Kidney capillary endothelial cell (primary cell): ENCODE data around the gene ATXN7L3.

ENCODE experiments used
- DNase-seq: peaks from one replicate; pipeline ENCODE4 v3.0.0-alpha.2; 2018; ENCODE audit warnings: low spot score

Gene ATXN7L3

GRCh38 chr17:44218344-44219107, 18.8 kb upstream of the ATXN7L3 start:
- peak; percentile 76 for DNase-seq

GRCh38 chr17:44217738-44218343, 18.2 kb upstream of the ATXN7L3 start:
- DNase-seq: no peak

GRCh38 chr17:44216694-44217093, 17.0 kb upstream of the ATXN7L3 start:
- no peak for DNase-seq

GRCh38 chr17:44216173-44216572, 16.5 kb upstream of the ATXN7L3 start:
- DNase-seq: no peak

- no peak for DNase-seq
These were observed 15.2 kb upstream of the ATXN7L3 start for GRCh38 chr17:44214896-44215295.

GRCh38 chr17:44214230-44214494, 14.5 kb upstream of the ATXN7L3 start:
- no peak for DNase-seq

GRCh38 chr17:44213403-44214229, 13.9 kb upstream of the ATXN7L3 start:
- no peak for DNase-seq

GRCh38 chr17:44212507-44213402, 13.1 kb upstream of the ATXN7L3 start:
- no peak for DNase-seq

- no peak for DNase-seq
These were observed 11.9 kb upstream of the ATXN7L3 start for GRCh38 chr17:44211281-44212265.

- peak; percentile 91 for DNase-seq
These were observed 10.9 kb upstream of the ATXN7L3 start for GRCh38 chr17:44210342-44211192.

GRCh38 chr17:44209786-44210341, 10.2 kb upstream of the ATXN7L3 start:
- no peak for DNase-seq

GRCh38 chr17:44207743-44208142, 8.1 kb upstream of the ATXN7L3 start:
- no peak for DNase-seq

- DNase-seq: no peak
These were observed 7.6 kb upstream of the ATXN7L3 start for GRCh38 chr17:44207319-44207718.

GRCh38 chr17:44206825-44207155, 7.1 kb upstream of the ATXN7L3 start:
- no peak for DNase-seq

GRCh38 chr17:44205962-44206824, 6.5 kb upstream of the ATXN7L3 start:
- no peak for DNase-seq

GRCh38 chr17:44204441-44204882, 4.8 kb upstream of the ATXN7L3 start:
- no peak for DNase-seq

- DNase-seq: peak; percentile 64
These were observed 4.2 kb upstream of the ATXN7L3 start for GRCh38 chr17:44203731-44204440.

GRCh38 chr17:44202756-44203155, 3.1 kb upstream of the ATXN7L3 start:
- DNase-seq: no peak
